NCI-H510A treated with DMSO at 0.1 percent for 48 hours (cell line): ENCODE measurements around the gene IRAK1.

Source experiments
- DNase-seq: peaks from one replicate; lab custom pipeline; 2025; lab: John Stamatoyannopoulos, UW

The IRAK1 gene

DNA sequence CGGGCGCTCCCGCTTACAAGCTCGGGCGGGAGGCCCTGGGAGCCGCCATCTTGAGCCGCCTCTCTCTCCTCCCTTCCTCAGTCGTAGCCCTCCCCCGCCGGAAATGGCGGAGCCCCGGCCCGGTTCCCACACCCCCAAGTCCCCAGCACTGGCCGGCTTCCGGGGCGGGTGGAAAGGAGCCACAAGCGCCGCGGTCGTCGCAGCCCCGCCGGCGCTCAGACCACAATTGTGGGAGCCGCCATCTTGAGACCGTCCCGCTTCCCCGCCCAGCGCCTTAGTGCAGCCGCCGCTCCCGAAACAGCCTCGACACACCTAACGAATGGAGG, 48.6 kb downstream of the IRAK1 start:
- DNase-seq = peak; percentile 53

DNA sequence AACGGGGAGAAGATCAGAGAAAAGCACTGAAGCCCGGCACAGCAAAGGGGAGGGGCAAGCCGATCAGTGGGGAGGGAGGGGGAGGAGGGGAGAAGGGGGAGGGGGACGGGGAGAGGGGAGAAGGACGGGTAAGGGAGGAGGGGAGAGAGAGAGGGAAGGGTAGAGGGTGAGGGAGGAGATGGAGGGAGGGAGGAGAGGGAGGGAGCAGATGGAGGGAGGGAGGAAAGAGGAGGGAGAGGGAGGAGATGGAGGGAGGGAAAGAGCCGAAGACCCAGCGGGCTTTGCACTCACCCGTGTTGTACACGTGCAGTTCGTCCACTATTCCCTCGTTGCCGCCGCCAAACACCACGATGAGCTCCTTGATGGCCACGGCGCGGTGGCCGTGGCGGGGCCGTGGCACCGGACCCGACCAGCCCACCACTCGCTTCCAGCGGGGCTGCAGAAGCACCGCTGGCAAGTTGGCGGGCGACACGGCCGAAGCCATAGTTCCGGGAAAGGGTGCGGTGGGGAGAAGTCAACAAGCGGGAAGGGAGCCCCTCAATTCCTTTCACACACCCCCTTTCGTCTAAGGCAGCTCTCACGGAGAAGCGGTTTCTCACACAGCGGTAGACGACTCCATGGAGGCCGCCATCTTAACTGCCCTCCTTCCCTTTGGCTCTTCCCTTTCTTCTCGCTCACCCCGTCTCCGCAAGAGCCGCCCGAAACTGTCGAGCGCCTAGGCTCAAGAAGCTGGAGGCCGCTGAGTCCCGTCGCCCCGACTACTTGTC, 49.2 kb downstream of the IRAK1 start:
- DNase-seq = peak; percentile 41

DNA sequence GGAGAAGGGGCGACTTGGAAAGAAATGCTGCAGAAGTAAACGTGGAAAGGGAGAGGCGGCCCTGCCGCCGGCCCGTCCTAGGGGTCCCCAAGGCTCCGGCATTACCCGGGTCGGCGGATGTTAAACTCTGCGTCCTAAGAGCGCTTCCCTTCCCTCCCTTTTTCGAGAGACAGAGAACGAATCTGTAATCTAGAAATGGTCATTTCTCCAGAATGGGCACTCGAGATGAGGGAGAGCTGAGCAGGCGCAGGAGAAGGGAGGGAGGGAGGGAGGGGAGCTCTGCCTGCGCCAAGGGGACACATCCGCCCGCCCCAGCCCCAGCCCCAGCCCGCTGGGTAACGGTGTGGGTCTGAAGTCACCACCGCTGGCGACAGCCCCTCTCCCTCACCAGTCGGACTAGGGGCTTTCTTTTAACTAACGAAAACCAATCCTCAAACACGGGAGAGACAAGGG, 49.8 kb downstream of the IRAK1 start:
- DNase-seq = no peak

DNA sequence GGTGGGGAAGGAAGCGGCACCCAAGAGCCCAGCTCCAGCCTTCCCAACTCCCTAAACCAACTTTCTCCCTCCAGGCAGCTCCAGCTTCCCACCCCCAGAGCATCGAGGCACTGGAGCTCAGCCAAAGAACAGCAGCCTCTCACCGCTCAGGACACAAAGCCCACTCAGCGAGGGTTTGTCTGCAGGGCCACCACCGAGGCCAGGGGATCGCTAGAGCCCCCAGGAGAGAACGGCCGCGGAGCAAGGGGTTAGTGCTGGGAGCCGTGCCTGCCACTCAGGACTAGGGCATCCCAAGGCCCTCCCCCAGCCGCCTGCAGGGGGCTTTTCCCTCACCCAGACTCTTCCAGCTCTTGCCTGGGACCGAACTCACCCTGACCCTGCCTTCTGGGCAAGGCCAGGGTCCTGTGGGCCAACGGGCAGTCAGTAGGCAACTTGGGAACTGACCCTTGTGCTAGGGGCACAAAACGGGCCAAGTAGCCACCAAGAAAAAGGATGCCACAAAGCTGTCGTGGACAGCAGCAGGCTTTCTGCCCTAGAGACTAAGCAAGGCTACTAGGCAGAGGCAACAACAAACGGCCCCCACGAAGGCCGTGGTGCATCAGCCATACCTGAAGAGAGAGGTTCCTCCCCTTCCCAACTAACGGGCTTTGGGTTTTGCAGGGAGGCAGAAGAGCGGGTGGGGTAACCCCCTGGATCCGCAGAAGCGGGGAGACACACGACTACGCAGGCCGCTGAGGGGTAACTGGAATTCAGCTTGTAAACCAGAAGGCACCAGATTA, 50.4 kb downstream of the IRAK1 start:
- DNase-seq = no peak

DNA sequence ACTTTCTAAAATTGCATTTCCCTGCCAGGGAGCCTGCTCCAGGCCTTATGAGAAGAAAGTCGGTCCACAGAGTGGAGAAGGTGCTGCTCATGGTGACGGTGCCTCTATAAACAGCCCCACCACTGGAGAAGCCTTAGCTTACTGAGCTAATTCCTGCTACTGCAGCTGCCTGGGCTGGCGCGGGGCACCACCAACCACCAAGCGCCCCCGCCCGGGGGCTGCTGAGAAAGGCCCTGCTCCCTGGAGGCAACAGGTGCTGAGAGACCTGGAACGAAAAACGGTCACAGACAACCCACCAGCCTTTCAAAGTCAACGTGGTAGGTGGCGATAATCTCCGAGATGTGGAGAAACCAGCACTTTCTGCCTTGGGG, 51.0 kb downstream of the IRAK1 start:
- DNase-seq = no peak

DNA sequence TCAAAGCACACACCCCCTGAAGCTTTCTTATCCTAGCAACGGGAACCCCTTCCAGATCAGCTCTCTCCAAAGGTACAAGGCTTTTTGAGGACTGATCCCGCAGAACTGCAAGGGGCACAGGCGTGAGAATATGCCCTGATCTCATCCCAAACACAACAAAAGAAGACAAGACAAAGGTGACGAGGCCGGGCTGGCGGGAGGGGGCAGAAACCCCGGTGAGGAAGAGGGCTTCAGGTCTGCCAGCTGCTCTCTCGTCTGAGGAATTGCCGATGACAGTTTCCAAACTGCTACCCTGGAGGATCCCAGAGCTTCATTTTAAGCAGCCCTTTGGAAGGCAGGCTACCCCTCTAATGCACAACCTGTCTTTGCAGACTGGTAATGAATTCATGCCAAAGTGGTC, 51.4 kb downstream of the IRAK1 start:
- no peak for DNase-seq

DNA sequence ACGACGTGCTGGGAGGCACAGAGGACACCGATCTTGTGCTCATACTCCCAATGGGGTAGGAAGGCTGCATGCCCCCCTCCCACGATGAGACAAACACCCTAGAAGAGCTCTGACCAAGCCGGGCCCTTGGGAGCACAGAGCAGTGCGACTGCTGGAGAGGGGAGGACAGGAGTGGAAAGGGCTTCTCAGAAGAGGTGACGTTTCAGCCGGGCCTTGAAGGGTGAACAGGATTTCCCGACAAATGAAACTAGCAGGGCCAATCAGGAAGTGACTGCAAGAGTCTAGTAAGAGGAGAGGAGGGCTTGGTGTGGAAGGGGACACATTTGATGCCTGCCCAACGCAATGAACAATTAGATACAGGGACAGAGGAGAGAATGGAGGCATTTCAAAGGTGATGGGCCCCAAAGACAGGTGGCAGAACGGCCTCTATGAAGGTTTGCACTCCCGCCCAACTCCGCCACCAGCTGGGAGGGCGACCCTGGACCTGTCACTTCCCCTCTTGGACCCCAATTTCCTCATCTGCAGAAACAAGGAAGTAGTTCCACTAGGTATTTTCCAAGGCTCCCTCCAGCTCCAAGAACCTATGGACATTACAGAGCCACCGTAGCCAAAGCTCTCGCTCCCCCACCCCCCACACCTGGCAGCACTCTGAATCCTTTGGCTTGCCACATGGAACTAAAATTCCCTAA, 52.0 kb downstream of the IRAK1 start:
- DNase-seq = no peak

DNA sequence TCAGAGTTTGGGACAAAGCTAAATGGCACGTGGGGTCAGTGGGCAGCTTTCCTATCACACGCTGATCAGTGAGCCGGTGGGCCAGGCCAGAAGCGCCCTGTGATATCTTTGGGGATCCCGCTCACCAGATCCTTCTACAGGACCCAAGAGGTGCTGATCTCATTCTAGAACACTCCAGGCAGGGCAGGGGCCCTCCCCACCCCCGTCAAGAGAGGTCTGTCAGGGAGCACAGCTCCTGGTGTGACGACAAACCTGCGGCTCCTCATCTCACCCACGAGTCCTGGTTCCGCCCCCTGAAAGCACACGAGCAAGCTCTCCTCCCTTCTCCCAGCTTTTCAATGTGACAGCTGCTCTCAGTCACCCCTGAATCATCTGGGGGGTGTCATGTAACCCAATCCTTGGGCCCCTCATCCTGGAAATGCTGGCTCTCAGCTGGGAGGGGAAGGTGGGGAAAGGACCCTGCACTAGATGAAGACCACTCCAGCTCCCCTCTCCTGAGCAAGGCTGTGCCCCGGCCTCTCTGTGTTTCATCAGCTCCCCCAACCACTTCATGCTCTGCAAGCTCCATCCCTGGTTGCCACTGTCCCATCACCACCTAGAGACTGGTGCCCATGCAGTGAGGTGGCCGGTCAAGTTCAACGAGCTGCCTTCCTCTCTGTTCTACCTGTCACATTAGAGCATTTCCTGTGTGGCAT, 52.7 kb downstream of the IRAK1 start:
- DNase-seq = no peak

DNA sequence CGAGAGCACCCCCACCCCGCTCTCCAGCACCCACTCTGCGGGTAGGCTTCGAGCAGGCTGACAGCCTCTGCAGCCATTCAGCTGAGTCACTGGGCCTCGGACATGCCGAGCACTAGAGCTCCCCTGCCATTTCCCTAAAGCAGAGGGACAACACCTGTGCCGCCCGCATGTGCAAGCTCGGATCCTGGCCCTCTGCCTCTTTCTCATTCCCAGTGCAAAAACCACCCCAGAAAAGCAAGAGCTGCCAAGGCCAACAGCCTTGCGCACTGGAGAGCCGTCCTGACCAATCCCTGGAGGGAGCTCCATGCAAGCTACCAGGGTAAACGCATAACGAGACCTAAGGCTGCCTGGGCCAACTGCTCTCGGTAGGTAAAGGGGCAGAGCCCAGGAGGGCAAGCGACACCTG, 53.4 kb downstream of the IRAK1 start:
- no peak for DNase-seq

DNA sequence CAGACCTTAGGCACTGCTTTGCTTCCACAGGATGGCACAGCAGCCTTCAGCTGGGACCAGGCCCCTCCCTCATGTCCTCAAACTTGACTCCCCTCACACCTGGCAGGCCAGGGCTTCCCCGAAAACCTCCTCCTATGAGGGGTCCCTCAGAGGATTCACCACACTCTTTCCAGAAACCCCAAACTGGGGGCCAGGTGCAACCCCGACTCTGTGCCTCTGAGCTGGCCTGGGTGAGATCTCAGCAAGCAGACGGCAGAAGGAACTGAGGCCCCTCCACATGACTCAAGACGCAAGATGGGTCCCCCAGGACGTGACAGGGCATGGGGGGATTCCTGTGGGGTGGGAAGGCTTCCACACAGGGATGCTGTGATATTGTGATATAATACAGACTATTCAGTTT, 54.3 kb downstream of the IRAK1 start:
- no peak for DNase-seq

DNA sequence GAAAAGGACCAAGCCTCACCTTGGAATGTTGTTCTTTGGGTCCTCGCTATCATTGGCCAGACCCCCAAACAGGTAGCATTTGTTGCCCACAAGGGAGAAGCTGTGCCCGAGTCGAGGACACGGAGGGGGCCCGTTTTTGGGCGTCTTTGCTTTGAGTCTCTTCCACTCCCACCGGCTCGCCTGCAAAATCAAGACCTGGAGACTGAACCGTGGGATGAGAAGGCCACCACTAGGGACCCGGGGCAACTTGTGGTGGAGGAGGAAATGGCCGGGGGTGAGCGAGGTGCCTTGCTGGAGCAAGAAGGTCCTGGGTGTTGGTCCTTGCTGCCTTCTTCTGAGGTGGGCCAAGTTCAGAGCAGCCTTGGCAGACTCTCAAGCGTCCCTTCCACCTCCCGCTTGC, 55.6 kb downstream of the IRAK1 start:
- no peak for DNase-seq

DNA sequence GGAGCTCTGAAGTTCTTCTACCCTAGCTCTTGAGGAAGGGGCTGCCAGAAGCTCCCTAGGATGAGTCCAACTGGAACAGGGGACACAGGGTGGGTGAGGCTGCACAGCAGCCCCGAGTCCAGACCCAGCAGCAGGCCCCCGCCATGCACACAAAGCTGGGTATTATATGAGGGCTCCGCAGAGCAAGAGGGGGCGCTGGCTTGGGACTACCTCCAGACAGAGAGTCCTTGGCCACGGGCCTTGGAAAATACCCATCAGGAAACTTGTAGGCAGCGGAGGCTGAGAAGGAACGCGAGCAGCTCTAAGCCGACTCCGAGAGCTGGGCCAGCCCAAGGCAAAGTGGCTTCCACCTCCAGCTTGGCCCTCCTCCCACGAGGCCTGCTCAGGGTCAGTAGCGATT, 56.2 kb downstream of the IRAK1 start:
- no peak for DNase-seq

DNA sequence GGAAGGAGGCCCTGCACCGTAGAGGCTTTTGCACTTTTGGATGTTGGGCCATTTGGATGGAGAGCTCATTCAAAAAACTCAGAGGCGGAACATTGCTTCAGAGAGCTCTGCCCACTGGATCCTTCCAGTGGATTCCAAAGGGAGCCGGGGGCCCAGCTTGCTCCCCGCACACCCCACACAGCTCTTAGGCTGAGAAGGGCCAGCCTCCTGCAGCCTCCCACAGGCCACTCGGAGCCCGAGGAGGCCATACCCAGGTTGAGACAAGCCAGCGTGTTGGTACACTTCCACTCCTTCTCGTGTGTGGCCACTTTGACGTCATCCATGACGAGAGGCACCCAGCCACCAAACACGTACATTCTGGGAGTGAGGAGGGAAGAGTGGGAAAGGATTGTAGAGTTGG, 58.4 kb downstream of the IRAK1 start:
- DNase-seq = no peak

DNA sequence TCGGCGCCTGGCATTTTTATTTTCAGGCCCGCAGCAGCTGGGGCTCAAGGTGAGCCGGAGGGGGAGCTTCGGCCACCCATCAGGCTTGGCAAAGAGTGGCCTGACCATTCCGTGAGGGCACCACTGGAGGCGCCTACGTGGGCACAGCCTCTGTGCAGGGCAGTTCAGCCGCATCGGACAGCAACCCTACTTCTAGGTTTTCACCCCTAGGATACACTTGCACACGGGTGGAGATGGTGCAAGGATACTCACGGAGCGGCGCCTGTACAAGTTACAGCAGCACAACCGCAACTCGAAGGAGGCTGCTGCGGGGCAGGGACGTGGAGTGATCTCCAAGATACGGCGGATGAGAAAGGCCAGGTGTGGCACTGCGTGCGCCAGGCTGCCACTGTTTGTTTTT, 58.9 kb downstream of the IRAK1 start:
- DNase-seq = no peak
